Glutamatergic neuron (in vitro differentiated cells): ENCODE measurements around the gene CYP2W1. TPM values are rescaled to one million over a fixed set of nuclear protein-coding genes. Genes with fewer than 3 reads are reported as not detected.

ENCODE experiments used
- DNase-seq: peaks from one replicate; pipeline ENCODE4 v3.0.0; 2022
- H3K27ac Mint-ChIP-seq: one replicate; pipeline ENCODE4 v1.8.0; 2020; ENCODE audit warnings: mild to moderate bottlenecking, mixed read lengths, inconsistent platforms; ENCODE audit not compliant: unreplicated experiment
- H3K27me3 Mint-ChIP-seq: one replicate; pipeline ENCODE4 v1.8.0; 2020; ENCODE audit warnings: mild to moderate bottlenecking, moderate library complexity, mixed read lengths, inconsistent platforms; ENCODE audit not compliant: unreplicated experiment
- H3K36me3 Mint-ChIP-seq: one replicate; pipeline ENCODE4 v1.8.0; 2020; ENCODE audit warnings: mild to moderate bottlenecking, mixed read lengths, inconsistent platforms; ENCODE audit not compliant: unreplicated experiment
- H3K4me1 Mint-ChIP-seq: one replicate; pipeline ENCODE4 v1.8.0; 2020; ENCODE audit warnings: mild to moderate bottlenecking, low read depth, mixed read lengths, inconsistent platforms; ENCODE audit not compliant: unreplicated experiment
- H3K4me3 Mint-ChIP-seq: one replicate; pipeline ENCODE4 v1.8.0; 2020; ENCODE audit warnings: mild to moderate bottlenecking, mixed read lengths, inconsistent platforms; ENCODE audit not compliant: unreplicated experiment
- H3K9me3 Mint-ChIP-seq: one replicate; pipeline ENCODE4 v1.8.0; 2020; ENCODE audit warnings: mild to moderate bottlenecking, moderate library complexity, mixed read lengths, inconsistent platforms; ENCODE audit not compliant: unreplicated experiment
- CTCF ChIP-seq: fragments of 200-600 bp; sonication (generic); IDR thresholded peaks from one replicate; pipeline ENCODE4 v1.5.0; 2021; ENCODE audit not compliant: partially characterized antibody, unreplicated experiment
- total RNA-seq: library from RNA; stranded (reverse); fragmentation: NEBNext Ultra II Directional; extraction: Animal tissue kit (Norgen Biotek cat#: 25700); gene quantifications from one replicate; pipeline ENCODE4 v1.2.1, GENCODE V29; 2021; ENCODE audit not compliant: unreplicated experiment

The CYP2W1 gene
- total RNA-seq, 1 donor from 2014 or later, result 1.3 TPM

GRCh38 chr7:936386-937054 lies 46.5 kb upstream of the CYP2W1 start:
- H3K27me3 Mint-ChIP-seq, result peaks cover 13% of the 10 kb centered on the region
- H3K4me1 Mint-ChIP-seq, result no peaks in the 10 kb centered on the region
- peaks cover 14% of the 10 kb centered on the region for H3K36me3 Mint-ChIP-seq
- DNase-seq, result no peak
- no peak for TF ChIP-seq CTCF
- H3K4me3 Mint-ChIP-seq, result no peak overlapping the region
- no peak overlapping the region for H3K27ac Mint-ChIP-seq
- H3K9me3 Mint-ChIP-seq, result no peaks in the 10 kb centered on the region

GRCh38 chr7:937856-938484 lies 45.0 kb upstream of the CYP2W1 start:
- Mint-ChIP-seq H3K27ac (no peak overlapping the region), H3K9me3 (peaks cover 2% of the 10 kb centered on the region), H3K36me3 (peaks cover 19% of the 10 kb centered on the region), H3K27me3 (peaks cover 15% of the 10 kb centered on the region), H3K4me3 (no peak overlapping the region), H3K4me1 (no peaks in the 10 kb centered on the region)
- TF ChIP-seq CTCF, result no peak
- DNase-seq, result no peak

GRCh38 chr7:938546-939185 lies 44.3 kb upstream of the CYP2W1 start:
- Mint-ChIP-seq H3K27ac (no peak overlapping the region), H3K27me3 (peaks cover 15% of the 10 kb centered on the region), H3K4me1 (no peaks in the 10 kb centered on the region), H3K4me3 (no peak overlapping the region), H3K36me3 (peaks cover 19% of the 10 kb centered on the region), H3K9me3 (peaks cover 2% of the 10 kb centered on the region)
- no peak for DNase-seq
- TF ChIP-seq CTCF, result no peak

- H3K9me3 Mint-ChIP-seq, result peaks cover 2% of the 10 kb centered on the region
- H3K4me3 Mint-ChIP-seq, result no peak overlapping the region
- DNase-seq, result no peak
- TF ChIP-seq CTCF, result no peak
- peaks cover 19% of the 10 kb centered on the region for H3K36me3 Mint-ChIP-seq
- no peaks in the 10 kb centered on the region for H3K4me1 Mint-ChIP-seq
- peaks cover 18% of the 10 kb centered on the region for H3K27me3 Mint-ChIP-seq
- no peak overlapping the region for H3K27ac Mint-ChIP-seq
These were observed 43.1 kb upstream of the CYP2W1 start for GRCh38 chr7:939843-940242.
